Gastroesophageal sphincter (tissue), 3 donors: Measurements from ENCODE around the gene LSM4.

ENCODE experiments used
- POLR2AphosphoS5 ChIP-seq: sonication (generic); formaldehyde crosslinking; IDR thresholded peaks from one replicate; pipeline ENCODE4 v1.6.1; 2017; ENCODE audit warnings: antibody characterized with exemption
- TF ChIP-seq, protein P1 (sequence below), 4 experiments: fragments of 200-600 bp in 2 of 4; fragments of 450-650 bp in 2 of 4; sonication (generic) in 1 of 4; IDR thresholded peaks; one replicate each; pipeline ENCODE4 v1.5.1; 2017 to 2019; ENCODE audit warnings: antibody characterized with exemption in 4 of 4, mild to moderate bottlenecking in 2 of 4, moderate library complexity in 2 of 4

DNA sequence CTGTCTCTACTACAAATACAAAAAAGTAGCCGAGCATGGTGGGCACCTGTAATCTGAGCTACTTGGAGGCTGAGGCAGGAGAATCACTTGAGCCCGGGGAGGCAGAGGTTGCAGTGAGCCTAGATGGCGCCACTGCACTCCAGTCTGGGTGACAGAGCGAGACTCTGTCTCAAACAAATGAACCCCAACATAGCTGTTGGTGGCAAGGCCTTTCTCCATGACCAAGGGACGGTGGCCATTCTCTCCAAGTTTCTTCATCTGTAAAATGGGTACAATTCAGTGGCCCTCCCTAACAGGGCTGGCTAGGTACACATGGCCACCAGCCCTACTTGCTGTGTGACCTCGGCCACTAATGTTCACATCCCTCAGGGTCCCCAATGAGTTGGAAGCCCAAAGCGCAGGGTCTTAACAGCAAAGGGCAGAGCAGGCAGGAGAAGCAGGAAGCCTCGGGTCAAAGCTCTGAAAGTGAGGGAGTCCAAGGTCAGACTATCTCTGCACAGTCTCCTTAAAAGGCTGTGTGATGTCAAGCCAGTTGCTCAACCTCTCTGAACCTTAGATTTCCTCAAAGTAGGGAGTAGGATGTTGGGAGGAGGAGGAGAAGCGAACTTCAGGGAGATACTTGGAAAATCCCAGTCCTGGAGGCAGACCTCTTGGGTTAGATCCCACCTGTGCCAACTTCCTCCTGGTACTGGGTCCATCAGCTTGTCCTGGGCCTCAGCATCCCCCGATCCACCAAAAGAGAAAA, 44.2 kb downstream of the LSM4 start:
- TF ChIP-seq, protein P1, sequence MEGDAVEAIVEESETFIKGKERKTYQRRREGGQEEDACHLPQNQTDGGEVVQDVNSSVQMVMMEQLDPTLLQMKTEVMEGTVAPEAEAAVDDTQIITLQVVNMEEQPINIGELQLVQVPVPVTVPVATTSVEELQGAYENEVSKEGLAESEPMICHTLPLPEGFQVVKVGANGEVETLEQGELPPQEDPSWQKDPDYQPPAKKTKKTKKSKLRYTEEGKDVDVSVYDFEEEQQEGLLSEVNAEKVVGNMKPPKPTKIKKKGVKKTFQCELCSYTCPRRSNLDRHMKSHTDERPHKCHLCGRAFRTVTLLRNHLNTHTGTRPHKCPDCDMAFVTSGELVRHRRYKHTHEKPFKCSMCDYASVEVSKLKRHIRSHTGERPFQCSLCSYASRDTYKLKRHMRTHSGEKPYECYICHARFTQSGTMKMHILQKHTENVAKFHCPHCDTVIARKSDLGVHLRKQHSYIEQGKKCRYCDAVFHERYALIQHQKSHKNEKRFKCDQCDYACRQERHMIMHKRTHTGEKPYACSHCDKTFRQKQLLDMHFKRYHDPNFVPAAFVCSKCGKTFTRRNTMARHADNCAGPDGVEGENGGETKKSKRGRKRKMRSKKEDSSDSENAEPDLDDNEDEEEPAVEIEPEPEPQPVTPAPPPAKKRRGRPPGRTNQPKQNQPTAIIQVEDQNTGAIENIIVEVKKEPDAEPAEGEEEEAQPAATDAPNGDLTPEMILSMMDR (IDR thresholded peaks at IDR 0.05): peak in 2 of 4 experiments; percentile 14 to 19
- peak; percentile 39 for TF ChIP-seq POLR2AphosphoS5
